ENCODE results near the gene CR1L. TPM values are rescaled to one million over a fixed set of nuclear protein-coding genes. Genes with fewer than 3 reads are reported as not detected.
"Not testable (repeated sequence)": the region's sequence is repeated elsewhere in the genome, so short reads cannot be mapped to it uniquely, and the experiment has no call there.

Gene CR1L
- total RNA-seq, 1 donor from 2014 or later: not detected

GRCh38 chr1:207646171-207646570, 1.2 kb downstream of the CR1L start:
- DNase-seq (ENCODE audit: low read depth in 2 of 2): no peak

DNA sequence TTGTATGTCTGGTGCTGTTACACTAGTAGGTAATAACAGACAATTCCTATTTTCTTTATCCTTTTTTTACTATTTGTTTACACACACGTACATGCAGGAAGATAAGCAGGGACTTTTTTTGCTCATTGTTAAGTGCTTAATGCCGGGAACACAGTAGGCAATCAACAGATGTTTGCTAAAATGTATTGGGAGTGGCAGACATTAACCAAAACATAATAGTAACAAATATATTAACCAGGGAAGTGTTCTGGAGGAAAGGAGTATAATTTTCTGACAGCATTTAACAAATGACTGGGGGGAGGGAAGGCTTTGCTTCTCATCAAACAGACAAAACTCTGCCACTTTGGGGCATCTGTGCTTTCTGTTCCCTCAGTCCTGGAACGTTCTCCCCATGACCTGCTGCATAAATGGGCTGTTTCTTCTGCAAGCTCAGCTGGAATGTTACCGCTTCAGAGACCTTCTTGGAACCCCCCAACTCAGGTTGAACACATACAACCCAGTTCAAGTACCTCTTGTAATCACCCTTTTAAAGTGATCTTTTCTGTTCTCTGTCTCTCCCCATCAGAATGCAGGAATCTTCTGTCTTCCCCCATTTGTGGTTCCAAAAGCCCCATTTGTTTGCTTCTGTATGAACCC, 2.1 kb downstream of the CR1L start:
- DNase-seq (ENCODE audit: low read depth in 2 of 2): no peak

DNA sequence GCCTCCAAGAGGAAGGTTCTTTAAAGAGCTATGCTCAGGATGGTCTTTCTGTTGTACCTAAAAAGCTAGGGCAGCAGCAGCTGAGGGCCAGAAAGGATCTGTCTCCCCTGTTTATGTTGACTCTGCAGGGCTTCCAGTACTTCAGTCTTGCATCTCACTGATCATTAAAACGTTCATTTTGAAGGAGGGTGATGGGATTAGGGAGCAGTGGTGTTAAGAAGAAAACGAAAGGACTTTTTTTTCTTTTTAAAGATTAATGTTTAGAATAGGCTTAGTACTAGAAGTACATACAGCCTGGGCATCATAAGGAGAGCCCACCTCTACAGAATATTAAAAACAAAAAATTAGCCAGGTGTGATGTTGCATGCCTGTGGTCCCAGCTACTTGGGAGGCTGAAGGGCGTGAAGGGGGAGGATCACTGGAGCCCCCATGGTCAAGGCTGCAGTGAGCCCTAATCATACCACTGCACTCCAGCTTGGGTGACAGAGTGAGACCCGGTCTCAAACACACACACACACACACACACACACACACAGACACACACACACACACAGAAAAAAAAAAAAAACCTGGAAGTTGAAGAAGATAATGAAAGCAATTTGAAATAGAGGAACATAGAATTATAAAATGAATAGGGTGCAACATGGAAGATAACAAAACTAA, 2.9 kb downstream of the CR1L start:
- DNase-seq (ENCODE audit: low read depth in 2 of 2): no peak

- no peak for DNase-seq (ENCODE audit: low read depth in 2 of 2)
Observed at GRCh38 chr1:207648334-207649209, 3.6 kb downstream of the CR1L start.

- no peak for DNase-seq (ENCODE audit: low read depth in 2 of 2)
Observed at GRCh38 chr1:207649210-207649753, 4.3 kb downstream of the CR1L start.

DNA sequence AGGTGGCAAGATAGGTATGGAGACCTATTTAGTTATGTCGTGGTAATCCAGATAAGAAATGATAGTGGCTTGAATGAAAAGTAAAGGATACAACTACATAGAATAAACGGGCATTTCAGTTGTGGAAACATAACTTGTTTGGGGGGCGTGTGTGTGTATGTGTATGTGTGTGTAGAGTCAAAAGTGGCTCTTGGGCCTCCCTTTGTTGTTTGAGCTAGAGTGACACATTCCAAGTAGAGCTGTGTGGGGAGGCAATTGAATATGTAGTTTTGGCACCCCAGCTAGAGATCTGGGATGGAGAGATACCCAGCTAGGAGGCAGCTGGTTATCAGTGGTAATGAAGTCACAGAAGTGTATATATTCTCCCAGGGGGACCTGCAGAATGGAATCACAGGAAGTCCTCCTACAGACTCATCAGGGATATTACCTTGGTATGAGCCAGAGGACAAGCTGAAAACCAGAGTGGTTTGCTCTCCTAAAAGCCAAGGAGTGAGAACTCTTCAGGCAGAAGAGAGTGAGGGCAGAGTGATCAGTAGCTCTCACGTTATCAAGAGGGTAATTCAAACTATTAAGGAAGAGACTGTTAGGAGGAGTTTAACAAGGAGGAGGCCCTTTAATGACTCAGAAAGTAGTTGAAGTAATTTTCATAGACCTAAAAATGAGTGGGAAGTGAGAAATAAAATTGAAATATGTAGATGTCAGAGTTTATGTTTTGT, 5.1 kb downstream of the CR1L start:
- no peak for DNase-seq (ENCODE audit: low read depth in 2 of 2)

DNA sequence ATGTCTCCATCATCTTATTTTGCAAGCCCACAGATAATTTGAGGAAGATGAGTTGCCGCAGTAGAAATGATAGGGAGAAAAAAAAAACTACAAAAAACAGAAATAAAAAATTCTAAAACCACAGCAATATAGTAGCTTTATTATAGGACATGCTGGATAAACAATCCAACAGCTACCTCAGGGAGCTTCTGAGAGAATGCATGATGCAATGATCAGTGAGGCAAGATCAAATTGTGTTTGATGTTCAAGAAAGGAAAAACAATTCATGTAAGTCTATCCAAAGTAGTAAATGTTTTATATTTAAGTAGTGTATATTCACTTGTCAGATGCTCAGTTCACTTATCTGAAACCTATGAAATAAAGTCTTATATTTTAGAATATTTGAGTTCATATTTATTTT, 6.7 kb downstream of the CR1L start:
- DNase-seq (ENCODE audit: low read depth in 2 of 2): no peak

DNA sequence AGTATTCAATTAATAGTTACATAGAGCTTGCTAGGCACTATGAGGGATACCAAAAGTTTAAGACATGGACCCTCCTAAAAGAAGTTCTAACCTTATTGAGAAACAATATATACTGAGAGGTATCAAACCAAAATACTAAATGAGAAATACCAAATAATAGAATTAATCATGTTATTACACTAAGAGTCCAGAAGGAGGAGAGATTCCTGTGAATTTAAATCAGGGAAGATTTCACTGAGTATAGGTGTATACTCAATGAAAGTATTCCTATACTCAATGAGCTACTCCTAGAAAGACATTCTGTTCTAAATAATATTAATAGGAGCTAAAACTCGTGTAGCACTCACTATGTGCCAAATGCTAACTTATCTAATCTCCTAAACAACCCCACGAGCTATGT, 9.4 kb downstream of the CR1L start:
- peak in 1 of 2 donors; percentile 2 for DNase-seq (ENCODE audit: low read depth in 2 of 2)

- DNase-seq (ENCODE audit: low read depth in 2 of 2): no peak
Observed at GRCh38 chr1:207658408-207658807, 13.5 kb downstream of the CR1L start.

DNA sequence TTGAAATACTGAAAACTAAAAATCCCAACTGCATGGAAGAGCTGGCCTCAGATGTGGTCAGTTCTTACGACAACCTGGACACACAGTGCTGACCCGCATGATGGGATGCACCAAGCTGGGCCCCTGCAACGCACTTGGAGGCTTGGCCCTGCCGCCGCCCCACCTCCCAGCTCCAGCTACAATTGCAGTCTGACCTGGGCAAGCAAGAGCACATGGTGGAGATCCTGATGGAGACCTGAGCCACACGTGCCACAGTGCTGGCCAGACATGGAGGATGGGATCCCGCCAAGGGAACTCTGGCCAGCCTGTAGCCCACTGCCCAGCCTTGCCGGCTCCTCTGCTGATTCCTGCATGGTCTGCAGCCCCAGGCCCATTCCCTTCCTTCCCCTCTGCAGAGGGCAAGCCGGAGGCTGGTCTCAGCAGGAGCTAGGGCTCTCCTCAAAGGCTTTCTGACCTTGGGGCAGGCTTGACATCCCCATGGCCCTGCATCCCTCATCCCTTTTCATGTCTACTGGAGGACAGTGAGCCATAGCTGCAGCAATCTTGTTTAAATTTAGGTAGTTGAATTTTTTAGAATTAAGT, 14.1 kb downstream of the CR1L start:
- no peak for DNase-seq (ENCODE audit: low read depth in 2 of 2)

DNA sequence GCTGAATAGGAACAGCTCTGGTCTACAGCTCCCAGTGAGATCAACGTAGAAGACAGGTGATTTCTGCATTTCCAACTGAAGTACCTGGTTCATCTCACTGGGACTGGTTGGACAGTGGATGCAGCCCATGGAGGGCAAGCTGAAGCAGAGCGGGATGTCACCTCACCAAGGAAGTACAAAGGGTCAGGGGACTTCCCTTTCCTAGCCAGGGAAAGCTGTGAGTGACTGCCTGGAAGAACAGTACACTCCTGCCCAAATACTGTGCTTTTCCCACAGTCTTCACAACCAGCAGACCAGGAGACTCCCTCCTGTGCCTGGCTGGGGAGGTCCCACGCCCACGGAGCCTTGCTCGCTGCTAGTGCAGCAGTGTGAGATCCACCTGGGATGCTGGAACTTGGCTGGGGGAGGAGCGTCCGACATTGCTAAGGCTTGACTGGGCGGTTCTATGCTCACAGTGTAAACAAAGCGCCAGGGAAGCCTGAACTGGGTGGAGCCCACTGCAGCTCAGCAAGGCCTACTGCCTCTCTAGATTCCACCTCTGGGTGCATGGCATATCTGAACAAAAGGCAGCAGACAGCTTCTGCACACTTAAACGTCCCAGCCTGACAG, 14.7 kb downstream of the CR1L start:
- no peak for DNase-seq (ENCODE audit: low read depth in 2 of 2)

DNA sequence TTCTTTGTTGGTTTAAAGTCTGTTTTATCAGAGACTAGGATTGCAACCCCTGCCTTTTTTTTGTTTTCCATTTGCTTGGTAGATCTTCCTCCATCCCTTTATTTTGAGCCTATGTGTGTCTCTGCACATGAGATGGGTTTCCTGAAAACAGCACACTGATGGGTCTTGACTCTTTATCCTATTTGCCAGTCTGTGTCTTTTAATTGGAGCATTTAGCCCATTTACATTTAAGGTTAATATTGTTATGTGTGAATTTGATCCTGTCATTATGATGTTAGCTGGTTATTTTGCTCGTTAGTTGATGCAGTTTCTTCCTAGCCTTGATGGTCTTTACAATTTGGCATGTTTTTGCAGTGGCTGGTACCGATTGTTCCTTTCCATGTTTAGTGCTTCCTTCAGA, 16.5 kb downstream of the CR1L start:
- DNase-seq (ENCODE audit: low read depth in 2 of 2): not testable (repeated sequence)

GRCh38 chr1:207666342-207666741, 21.4 kb downstream of the CR1L start:
- DNase-seq (ENCODE audit: low read depth in 2 of 2): no peak

DNA sequence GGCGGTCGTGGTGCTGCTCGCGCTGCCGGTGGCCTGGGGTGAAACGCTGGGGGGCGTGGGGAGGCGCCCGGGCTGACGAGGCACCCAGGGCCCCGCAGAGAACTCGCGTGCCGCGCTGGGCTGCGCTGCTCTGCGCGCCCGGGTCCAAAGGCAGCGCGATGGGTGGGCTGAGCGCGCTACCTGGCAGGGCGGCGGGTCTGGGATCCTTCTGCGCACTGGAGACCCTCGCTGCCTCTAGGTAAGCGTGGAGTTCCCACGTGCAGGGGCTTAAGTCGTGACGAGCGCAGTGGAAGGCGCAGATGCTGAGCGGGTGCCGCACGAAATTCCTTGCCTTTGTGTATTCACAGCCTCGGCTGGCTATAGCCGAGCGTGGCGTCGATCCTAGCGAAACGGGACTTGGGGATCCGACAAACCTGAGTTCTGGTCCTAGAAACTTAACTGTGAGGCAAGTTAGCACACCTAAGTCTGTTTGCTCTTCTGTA, 24.6 kb downstream of the CR1L start:
- DNase-seq (ENCODE audit: low read depth in 2 of 2): no peak

DNA sequence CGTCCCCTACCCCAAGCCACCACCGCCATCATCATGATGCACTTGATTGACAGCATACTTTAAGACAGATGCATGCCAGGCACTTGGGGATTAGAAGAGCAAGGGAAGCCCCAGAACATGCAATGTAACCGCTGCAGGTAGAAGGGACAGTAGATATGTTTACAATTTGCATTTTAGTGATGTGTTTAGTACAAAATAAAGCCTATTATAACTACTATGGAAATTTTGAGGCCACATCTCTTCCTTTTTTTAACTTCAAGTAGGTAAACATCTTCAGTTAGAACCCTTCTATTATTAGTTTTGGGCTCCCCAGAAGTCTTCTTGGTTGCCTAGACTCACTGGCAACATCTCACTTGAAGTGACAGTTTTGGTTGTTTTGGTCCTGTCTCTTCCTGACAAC, 25.3 kb downstream of the CR1L start:
- no peak for DNase-seq (ENCODE audit: low read depth in 2 of 2)

DNA sequence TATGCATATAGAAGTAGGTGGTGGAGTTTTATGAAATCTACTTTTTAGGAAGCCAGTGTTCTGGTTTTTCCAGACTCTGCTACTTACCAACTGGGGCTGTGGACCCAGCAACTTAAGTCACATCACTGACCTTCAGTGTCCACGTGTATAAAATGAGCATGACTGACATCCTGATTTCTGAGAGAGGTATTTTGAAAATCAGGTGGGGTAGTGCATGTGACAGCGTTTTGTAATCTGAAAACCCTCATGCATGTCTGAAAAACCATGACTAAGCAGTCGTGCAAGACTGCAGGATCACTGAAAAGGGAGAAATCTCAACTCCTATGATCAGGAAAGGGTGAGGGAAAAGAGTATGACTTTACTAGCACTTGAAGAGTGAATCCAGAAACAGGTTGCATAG, 26.1 kb downstream of the CR1L start:
- DNase-seq (ENCODE audit: low read depth in 2 of 2): no peak

- peak; percentile 45 to 47 for DNase-seq (ENCODE audit: low read depth in 2 of 2)
Observed at GRCh38 chr1:207672522-207673130, 27.7 kb downstream of the CR1L start.

GRCh38 chr1:207673399-207673798, 28.5 kb downstream of the CR1L start:
- no peak for DNase-seq (ENCODE audit: low read depth in 2 of 2)

- no peak for DNase-seq (ENCODE audit: low read depth in 2 of 2)
Observed at GRCh38 chr1:207676153-207676552, 31.2 kb downstream of the CR1L start.

Data from lung microvascular endothelial cell (primary cell).